HepG2 (cell line): ENCODE results near the gene BACE1-AS. TPM values are rescaled to one million over a fixed set of nuclear protein-coding genes. Genes with fewer than 3 reads are reported as not detected.

ENCODE experiments used
- CBX1 ChIP-seq: IDR thresholded peaks from one replicate; pipeline ENCODE4 v1.6.1; 2016; ENCODE audit warnings: antibody characterized with exemption, low read depth
- CCDC6 ChIP-seq: sonication (generic); formaldehyde crosslinking; IDR thresholded peaks from 2 replicates; pipeline ENCODE4 v1.8.1; 2022; ENCODE audit warnings: mild to moderate bottlenecking, missing genetic modification reagents, moderate library complexity
- EEA1 ChIP-seq: sonication (generic); formaldehyde crosslinking; IDR thresholded peaks from 2 replicates; pipeline ENCODE4 v1.5.1; 2020; ENCODE audit warnings: mild to moderate bottlenecking, missing genetic modification reagents, borderline replicate concordance
- HNF4G ChIP-seq, 2 experiments: sonication (generic) in 1 of 2; formaldehyde crosslinking in 1 of 2; IDR thresholded peaks; 2 replicates each; pipeline versions ENCODE4 v1.4.0 to v1.6.1; 2011 to 2020; ENCODE audit warnings: borderline replicate concordance in 2 of 2, low read depth in 2 of 2, mild to moderate bottlenecking in 2 of 2, low read length in 1 of 2, missing genetic modification reagents in 1 of 2, moderate library complexity in 1 of 2
- KDM5A ChIP-seq: fragments of 200-600 bp; sonication (generic); IDR thresholded peaks from 2 replicates; pipeline ENCODE4 v1.7.0; 2018; ENCODE audit warnings: antibody characterized with exemption, mild to moderate bottlenecking, low read length, borderline replicate concordance
- KLF12 ChIP-seq: sonication (generic); formaldehyde crosslinking; IDR thresholded peaks from 2 replicates; pipeline ENCODE4 v1.4.0; 2020; ENCODE audit warnings: missing genetic modification reagents, borderline replicate concordance
- MEF2D ChIP-seq: sonication (generic); formaldehyde crosslinking; IDR thresholded peaks from 2 replicates; pipeline ENCODE4 v1.5.1; 2020; ENCODE audit warnings: mild to moderate bottlenecking, missing genetic modification reagents
- NFKB2 ChIP-seq: sonication (generic); formaldehyde crosslinking; IDR thresholded peaks from 2 replicates; pipeline ENCODE4 v1.4.0; 2020; ENCODE audit warnings: missing genetic modification reagents, borderline replicate concordance
- PHF20 ChIP-seq: sonication (generic); formaldehyde crosslinking; IDR thresholded peaks from 2 replicates; pipeline ENCODE4 v1.5.0; 2020; ENCODE audit warnings: mild to moderate bottlenecking, missing genetic modification reagents
- ZFP36L2 ChIP-seq: sonication (generic); formaldehyde crosslinking; IDR thresholded peaks from 2 replicates; pipeline ENCODE4 v1.4.0; 2020; ENCODE audit warnings: missing genetic modification reagents
- ZMYM4 ChIP-seq: sonication (generic); formaldehyde crosslinking; IDR thresholded peaks from 2 replicates; pipeline ENCODE4 v1.8.1; 2023; ENCODE audit warnings: mild to moderate bottlenecking, missing genetic modification reagents
- ZNF329 ChIP-seq: sonication (generic); formaldehyde crosslinking; IDR thresholded peaks from 2 replicates; pipeline ENCODE4 v1.9.0; 2021; ENCODE audit warnings: low read depth, mild to moderate bottlenecking, missing genetic modification reagents
- ZNF383 ChIP-seq: sonication (generic); formaldehyde crosslinking; IDR thresholded peaks from 2 replicates; pipeline ENCODE4 v1.4.0; 2020; ENCODE audit warnings: missing genetic modification reagents, mild to moderate bottlenecking, borderline replicate concordance
- ZNF563 ChIP-seq: sonication (generic); formaldehyde crosslinking; IDR thresholded peaks from 2 replicates; pipeline ENCODE4 v1.8.0; 2022; ENCODE audit warnings: mild to moderate bottlenecking, moderate library complexity, missing genetic modification reagents
- polyA plus RNA-seq, 8 experiments: library from polyadenylated mRNA; depleted of rRNA in 3 of 8; stranded (reverse) in 7 of 8; unstranded in 1 of 8; fragments of >200 nt; fragmentation: Illumina TruSeq in 4 of 8; extraction: Trizol in 4 of 8; gene quantifications; 2 replicates each; pipeline versions ENCODE4 v1.2.1 to v1.2.3, GENCODE V29; 2011 to 2016; ENCODE audit warnings: low read depth in 4 of 8, missing spikeins in 1 of 8, mixed read lengths in 1 of 8; ENCODE audit not compliant: insufficient read depth in 1 of 8
- total RNA-seq, 5 experiments: library from RNA; depleted of rRNA; stranded (reverse); fragments of >200 nt; fragmentation: Illumina TruSeq; extraction: Trizol; gene quantifications; 2 replicates each; pipeline ENCODE4 v1.2.3, GENCODE V29; 2016; ENCODE audit warnings: low read depth in 1 of 5
- TF ChIP-seq, protein P1 (sequence below): sonication (generic); formaldehyde crosslinking; IDR thresholded peaks from 2 replicates; pipeline ENCODE4 v1.4.0; 2020; ENCODE audit warnings: missing genetic modification reagents; ENCODE audit errors: not compliant biosample characterization
- TF ChIP-seq, protein P2 (sequence below): sonication (generic); formaldehyde crosslinking; IDR thresholded peaks from 2 replicates; pipeline ENCODE4 v1.4.0; 2020; ENCODE audit warnings: missing genetic modification reagents, mild to moderate bottlenecking, borderline replicate concordance
- TF ChIP-seq, protein P3 (sequence below): sonication (generic); formaldehyde crosslinking; IDR thresholded peaks from 2 replicates; pipeline ENCODE4 v1.4.0; 2020; ENCODE audit warnings: missing genetic modification reagents

The BACE1-AS gene
- total and polyA plus RNA-seq, 2 of the 13 experiments (the other 11 are each of a cell fraction or from before 2014, with no cell fraction given): 2.0 to 3.9 TPM

DNA sequence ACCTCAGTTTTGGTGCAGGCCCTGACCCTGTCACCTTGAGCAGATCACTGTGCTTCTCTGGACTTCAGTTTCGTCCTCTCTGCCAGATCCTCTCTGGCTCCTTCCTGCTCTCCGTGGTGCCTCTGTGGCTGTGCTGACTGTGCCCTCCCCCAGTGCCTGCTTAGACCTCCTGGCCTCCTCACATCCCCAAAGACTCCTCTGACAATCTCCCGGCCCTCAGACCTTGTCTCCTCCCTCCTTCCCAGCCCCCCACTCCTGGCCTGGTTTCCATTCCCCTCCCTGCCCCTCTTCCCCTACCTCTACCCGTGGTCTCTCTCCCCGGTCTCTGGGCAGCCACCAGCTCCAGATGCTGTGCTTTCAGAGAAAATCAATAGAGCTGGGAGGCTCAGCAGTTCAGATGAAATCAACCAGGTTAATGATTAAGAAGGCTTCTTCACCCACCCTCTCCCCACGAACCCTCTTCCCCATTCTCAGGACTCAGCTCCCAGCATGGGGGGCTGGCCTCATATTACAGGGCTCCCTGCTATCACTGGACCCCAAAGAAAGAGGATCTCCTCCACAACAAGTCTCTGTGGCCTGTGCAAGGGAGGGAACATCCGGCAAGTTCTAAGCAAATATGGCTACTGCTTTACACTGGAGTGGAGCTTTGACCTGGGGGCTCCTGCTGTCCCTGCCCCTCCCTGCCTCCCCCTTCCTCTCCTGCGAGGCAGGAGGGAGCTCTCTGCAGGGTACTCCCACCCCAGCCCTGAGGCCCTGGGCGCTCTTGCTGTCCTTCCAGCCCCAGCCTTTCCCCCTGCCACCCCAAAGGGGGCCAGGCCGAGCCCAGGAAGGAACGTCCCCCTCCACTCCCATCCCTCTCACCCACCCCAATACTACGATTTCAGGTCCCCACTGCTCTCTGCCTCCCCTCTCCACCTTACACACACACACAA is 8.5 kb downstream of the BACE1-AS start (continued):
- TF ChIP-seq ZNF329 (CRISPR knock-in tag) (no peak), ZNF563 (CRISPR knock-in tag) (no peak), ZNF383 (CRISPR knock-in tag) (no peak), NFKB2 (CRISPR knock-in tag) (no peak; the same call in 1 of the 2 replicates), MEF2D (CRISPR knock-in tag) (no peak), KDM5A (no peak; the same call in 1 of the 2 replicates), ZFP36L2 (CRISPR knock-in tag) (no peak), ZMYM4 (peak; percentile 57; the same call in 1 of the 2 replicates), PHF20 (CRISPR knock-in tag) (no peak), CBX1 (no peak), HNF4G (IDR thresholded peaks at IDR 0.05; ENCODE audit: borderline replicate concordance, low read depth, low read length) (peak; percentile 10; the same call in 1 of the 2 replicates), HNF4G (CRISPR knock-in tag; IDR thresholded peaks at IDR 0.05; ENCODE audit: borderline replicate concordance, low read depth) (no peak), CCDC6 (CRISPR knock-in tag) (peak; percentile 25; the same call in 1 of the 2 replicates), EEA1 (CRISPR knock-in tag) (no peak; the same call in 1 of the 2 replicates), KLF12 (0 out of 2 replicates have a peak, but pooled peaks have one; percentile 60)
- TF ChIP-seq, protein P1, sequence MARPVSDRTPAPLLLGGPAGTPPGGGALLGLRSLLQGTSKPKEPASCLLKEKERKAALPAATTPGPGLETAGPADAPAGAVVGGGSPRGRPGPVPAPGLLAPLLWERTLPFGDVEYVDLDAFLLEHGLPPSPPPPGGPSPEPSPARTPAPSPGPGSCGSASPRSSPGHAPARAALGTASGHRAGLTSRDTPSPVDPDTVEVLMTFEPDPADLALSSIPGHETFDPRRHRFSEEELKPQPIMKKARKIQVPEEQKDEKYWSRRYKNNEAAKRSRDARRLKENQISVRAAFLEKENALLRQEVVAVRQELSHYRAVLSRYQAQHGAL (CRISPR knock-in tag): no peak
- TF ChIP-seq, protein P2, sequence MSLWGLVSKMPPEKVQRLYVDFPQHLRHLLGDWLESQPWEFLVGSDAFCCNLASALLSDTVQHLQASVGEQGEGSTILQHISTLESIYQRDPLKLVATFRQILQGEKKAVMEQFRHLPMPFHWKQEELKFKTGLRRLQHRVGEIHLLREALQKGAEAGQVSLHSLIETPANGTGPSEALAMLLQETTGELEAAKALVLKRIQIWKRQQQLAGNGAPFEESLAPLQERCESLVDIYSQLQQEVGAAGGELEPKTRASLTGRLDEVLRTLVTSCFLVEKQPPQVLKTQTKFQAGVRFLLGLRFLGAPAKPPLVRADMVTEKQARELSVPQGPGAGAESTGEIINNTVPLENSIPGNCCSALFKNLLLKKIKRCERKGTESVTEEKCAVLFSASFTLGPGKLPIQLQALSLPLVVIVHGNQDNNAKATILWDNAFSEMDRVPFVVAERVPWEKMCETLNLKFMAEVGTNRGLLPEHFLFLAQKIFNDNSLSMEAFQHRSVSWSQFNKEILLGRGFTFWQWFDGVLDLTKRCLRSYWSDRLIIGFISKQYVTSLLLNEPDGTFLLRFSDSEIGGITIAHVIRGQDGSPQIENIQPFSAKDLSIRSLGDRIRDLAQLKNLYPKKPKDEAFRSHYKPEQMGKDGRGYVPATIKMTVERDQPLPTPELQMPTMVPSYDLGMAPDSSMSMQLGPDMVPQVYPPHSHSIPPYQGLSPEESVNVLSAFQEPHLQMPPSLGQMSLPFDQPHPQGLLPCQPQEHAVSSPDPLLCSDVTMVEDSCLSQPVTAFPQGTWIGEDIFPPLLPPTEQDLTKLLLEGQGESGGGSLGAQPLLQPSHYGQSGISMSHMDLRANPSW: no peak
- TF ChIP-seq, protein P3, sequence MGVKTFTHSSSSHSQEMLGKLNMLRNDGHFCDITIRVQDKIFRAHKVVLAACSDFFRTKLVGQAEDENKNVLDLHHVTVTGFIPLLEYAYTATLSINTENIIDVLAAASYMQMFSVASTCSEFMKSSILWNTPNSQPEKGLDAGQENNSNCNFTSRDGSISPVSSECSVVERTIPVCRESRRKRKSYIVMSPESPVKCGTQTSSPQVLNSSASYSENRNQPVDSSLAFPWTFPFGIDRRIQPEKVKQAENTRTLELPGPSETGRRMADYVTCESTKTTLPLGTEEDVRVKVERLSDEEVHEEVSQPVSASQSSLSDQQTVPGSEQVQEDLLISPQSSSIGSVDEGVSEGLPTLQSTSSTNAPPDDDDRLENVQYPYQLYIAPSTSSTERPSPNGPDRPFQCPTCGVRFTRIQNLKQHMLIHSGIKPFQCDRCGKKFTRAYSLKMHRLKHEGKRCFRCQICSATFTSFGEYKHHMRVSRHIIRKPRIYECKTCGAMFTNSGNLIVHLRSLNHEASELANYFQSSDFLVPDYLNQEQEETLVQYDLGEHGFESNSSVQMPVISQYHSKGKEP (CRISPR knock-in tag): no peak
